Psoas muscle (tissue), 8 donors: ENCODE measurements around the gene ZNF804A. TPM values are rescaled to one million over a fixed set of nuclear protein-coding genes. Genes with fewer than 3 reads are reported as not detected.

ENCODE experiments used
- ATAC-seq, 4 donors: fragments of 200-7000 bp; cut with Tn5 transposase; one replicate each; pipeline ENCODE4 v1.9.1; 2020; ENCODE audit warnings: moderate library complexity in 3 of 4, mild to moderate bottlenecking in 2 of 4
- DNase-seq, 2 donors: peaks; one replicate each; pipeline ENCODE4 v3.0.0-alpha.2; 2020
- H3K27ac ChIP-seq: fragments of 200-600 bp; one replicate; pipeline ENCODE4 v1.8.0; 2022
- H3K27me3 ChIP-seq, 3 donors: fragments of 200-600 bp in 1 of 3; one replicate each; pipeline versions ENCODE4 v1.6.1 to v1.8.0; 2013 to 2022; ENCODE audit warnings: low read length in 2 of 3, mild to moderate bottlenecking in 2 of 3, moderate library complexity in 1 of 3; ENCODE audit not compliant: insufficient read depth in 3 of 3
- H3K36me3 ChIP-seq, 2 donors: fragments of 200-600 bp in 1 of 2; one replicate each; pipeline versions ENCODE4 v1.6.1 to v1.8.0; 2013 to 2022; ENCODE audit warnings: low read depth in 1 of 2, mild to moderate bottlenecking in 1 of 2, moderate library complexity in 1 of 2; ENCODE audit not compliant: insufficient read depth in 1 of 2
- H3K4me1 ChIP-seq: fragments of 200-600 bp; one replicate; pipeline ENCODE4 v1.8.0; 2022
- H3K4me3 ChIP-seq: fragments of 200-600 bp; one replicate; pipeline ENCODE4 v1.8.0; 2022; ENCODE audit warnings: mild to moderate bottlenecking
- H3K9me3 ChIP-seq: fragments of 200-600 bp; one replicate; pipeline ENCODE4 v1.8.0; 2022
- WGBS, 3 donors: extraction: QIAGEN DNeasy Blood & Tissue Kit; methylation state at CpG; one replicate each; pipeline versions ENCODE4 v1.1.6 to v1.1.7; 2013; 5-methylcytosine and 5-hydroxymethylcytosine counted together
- intact Hi-C, 2 donors: fragments of 100-400 bp; cut with DNase I; formaldehyde crosslinking; loops; one replicate each; pipeline versions ENCODE4 v1.11.0 to v1.14.2; 2022
- polyA plus RNA-seq, 3 donors: library from polyadenylated mRNA; stranded (reverse); fragments of 200-250 nt; gene quantifications; one replicate each; pipeline ENCODE4 v1.2.3, GENCODE V29; 2013
- total RNA-seq, 4 donors: library from RNA; stranded (reverse); fragmentation: NEBNext Ultra II Directional in 2 of 4; extraction: Animal tissue kit (Norgen Biotek cat#: 25700) in 2 of 4; gene quantifications; one replicate each; pipeline versions ENCODE4 v1.2.1 to v1.2.4, GENCODE V29; 2021 to 2023
- TF ChIP-seq, protein P1 (sequence below): fragments of 200-600 bp; IDR thresholded peaks from one replicate; pipeline ENCODE4 v1.8.0; 2022; ENCODE audit warnings: antibody characterized with exemption
- donor health status: healthy with polysubstance abuse.
- donor health status: DM: no; HTN: no; CAD: no; lungs with moderate emphysema.
- donor health status: Bipolar disorder and iron deficiency.
- donor health status: healthy.
- donor health status: DM: yes; HTN: yes; CAD: no.
- donor health status: DM: no; HTN: no; CAD: no.
- donor health status: DM: no; HTN: no; CAD: no.
- donor health status: DM: yes; HTN: yes; CAD: no.

The ZNF804A gene
- total and polyA plus RNA-seq, 7 donors, result not detected

GRCh38 chr2:184696644-184697043 is 98.3 kb downstream of the ZNF804A start:
- H3K36me3 ChIP-seq, result no peaks in the 10 kb centered on the region
- no peak overlapping the region for H3K27ac ChIP-seq
- 68 to 75% (median 73%) methylated on average over 1 of the region's 1 CpG for WGBS, 3 donors
- H3K4me1 ChIP-seq, result no peaks in the 10 kb centered on the region
- H3K9me3 ChIP-seq, result no peaks in the 10 kb centered on the region
- no peak overlapping the region for H3K4me3 ChIP-seq
- no peak for DNase-seq
- TF ChIP-seq, protein P1, sequence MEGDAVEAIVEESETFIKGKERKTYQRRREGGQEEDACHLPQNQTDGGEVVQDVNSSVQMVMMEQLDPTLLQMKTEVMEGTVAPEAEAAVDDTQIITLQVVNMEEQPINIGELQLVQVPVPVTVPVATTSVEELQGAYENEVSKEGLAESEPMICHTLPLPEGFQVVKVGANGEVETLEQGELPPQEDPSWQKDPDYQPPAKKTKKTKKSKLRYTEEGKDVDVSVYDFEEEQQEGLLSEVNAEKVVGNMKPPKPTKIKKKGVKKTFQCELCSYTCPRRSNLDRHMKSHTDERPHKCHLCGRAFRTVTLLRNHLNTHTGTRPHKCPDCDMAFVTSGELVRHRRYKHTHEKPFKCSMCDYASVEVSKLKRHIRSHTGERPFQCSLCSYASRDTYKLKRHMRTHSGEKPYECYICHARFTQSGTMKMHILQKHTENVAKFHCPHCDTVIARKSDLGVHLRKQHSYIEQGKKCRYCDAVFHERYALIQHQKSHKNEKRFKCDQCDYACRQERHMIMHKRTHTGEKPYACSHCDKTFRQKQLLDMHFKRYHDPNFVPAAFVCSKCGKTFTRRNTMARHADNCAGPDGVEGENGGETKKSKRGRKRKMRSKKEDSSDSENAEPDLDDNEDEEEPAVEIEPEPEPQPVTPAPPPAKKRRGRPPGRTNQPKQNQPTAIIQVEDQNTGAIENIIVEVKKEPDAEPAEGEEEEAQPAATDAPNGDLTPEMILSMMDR, result no peak
- ATAC-seq, result no peak
- no peaks in the 10 kb centered on the region for H3K27me3 ChIP-seq
- intact Hi-C loops, result no loop called here

DNA sequence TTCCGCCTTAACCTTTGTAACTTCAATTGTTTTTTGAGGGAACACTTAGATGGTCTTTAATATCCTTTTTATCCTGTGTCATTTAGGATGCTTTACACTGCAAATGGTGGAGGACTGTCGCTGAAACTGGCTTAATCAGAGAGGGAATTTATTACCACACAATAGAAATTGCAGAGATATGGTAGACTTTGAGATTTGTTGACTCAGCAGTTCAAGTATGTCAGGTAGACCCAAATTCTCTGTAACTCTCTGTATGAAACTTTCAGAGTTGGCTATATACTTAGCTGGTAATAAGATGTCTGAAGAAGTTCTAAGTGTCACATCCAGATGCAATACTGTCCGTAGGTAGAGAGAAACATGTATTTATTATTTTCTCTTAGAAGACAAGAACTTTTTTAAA is 100.1 kb downstream of the ZNF804A start:
- no peak for DNase-seq
- Histone ChIP-seq H3K27me3 (no peaks in the 10 kb centered on the region), H3K9me3 (no peaks in the 10 kb centered on the region), H3K4me1 (no peaks in the 10 kb centered on the region), H3K36me3 (no peaks in the 10 kb centered on the region), H3K4me3 (no peak overlapping the region), H3K27ac (no peak overlapping the region)
- intact Hi-C loops, result no loop called here
- 80 to 89% (median 84%) methylated on average over 3 of the region's 3 CpGs for WGBS, 3 donors
- ATAC-seq, result no peak
- TF ChIP-seq, protein P1, result no peak

DNA sequence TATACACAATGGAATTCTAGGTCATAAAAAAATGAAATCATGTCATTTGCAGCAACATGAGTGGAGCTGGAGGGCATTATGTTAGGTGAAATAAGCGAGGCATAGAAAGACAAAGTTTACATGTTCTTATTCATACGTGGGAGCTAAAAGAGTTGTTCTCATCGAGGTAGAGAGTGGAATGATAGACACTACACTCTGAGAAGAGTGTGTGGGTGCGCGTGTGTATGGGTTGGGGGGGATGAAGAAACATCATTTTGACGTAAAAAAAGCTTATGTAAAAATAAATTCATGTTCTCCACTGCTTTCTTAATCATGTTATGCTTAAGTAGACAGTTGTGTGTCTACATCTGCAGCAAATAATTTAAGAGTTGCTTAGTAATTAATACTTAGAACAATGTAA is 123.6 kb downstream of the ZNF804A start:
- 79 to 87% (median 83%) methylated on average over 6 of the region's 6 CpGs for WGBS, 3 donors
- intact Hi-C loops, result no loop called here
- Histone ChIP-seq H3K4me3 (no peak overlapping the region), H3K36me3 (no peaks in the 10 kb centered on the region), H3K27me3 (no peaks in the 10 kb centered on the region), H3K9me3 (no peaks in the 10 kb centered on the region), H3K4me1 (no peaks in the 10 kb centered on the region), H3K27ac (no peak overlapping the region)
- TF ChIP-seq, protein P1, result no peak
- DNase-seq (no peak), ATAC-seq (no peak)

DNA sequence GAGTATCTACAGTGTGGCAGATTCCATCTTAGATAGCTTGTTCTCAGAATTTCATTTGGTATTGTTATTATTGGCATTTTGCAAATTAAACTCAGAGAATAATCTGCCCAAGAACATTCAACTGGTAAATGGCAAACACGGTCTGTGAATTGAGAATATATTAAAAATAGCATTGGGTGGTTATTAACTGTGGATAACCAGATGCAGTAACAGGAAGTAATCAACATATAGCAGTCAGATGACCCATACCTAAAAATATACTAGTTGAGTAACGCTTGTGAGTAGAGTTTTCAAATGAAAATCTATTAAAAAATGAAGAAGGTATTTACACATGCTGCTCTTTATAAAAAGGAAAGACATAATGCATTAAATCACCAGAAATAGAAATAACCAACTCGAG is 129.5 kb downstream of the ZNF804A start:
- Histone ChIP-seq H3K36me3 (no peaks in the 10 kb centered on the region), H3K4me3 (no peak overlapping the region), H3K27ac (no peak overlapping the region), H3K27me3 (no peaks in the 10 kb centered on the region), H3K9me3 (no peaks in the 10 kb centered on the region), H3K4me1 (no peaks in the 10 kb centered on the region)
- no peak for DNase-seq
- WGBS, 3 donors, result 66 to 71% (median 69%) methylated on average over 3 of the region's 3 CpGs
- ATAC-seq, result no peak
- TF ChIP-seq, protein P1, result no peak
- intact Hi-C loops, result no loop called here

DNA sequence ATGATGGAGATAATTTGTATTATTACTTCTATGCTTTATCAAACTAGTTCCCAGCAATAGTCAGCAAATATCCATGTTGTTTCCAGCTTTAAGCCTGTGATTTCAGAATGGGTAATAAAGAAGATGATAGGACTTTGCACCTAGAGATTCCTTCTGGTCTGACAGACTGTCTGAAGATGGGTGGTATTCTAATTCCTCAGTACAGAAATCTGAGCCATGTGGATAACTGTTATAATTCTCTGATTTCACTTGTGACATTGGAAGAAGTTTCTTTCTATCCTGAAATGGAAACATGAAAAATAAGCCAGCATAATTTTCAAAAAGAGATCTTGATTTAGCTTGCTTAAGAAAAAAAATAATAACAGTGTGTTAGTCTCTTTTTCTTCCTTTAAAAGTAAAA is 130.1 kb downstream of the ZNF804A start:
- ATAC-seq (no peak), DNase-seq (no peak)
- no peaks in the 10 kb centered on the region for H3K27me3 ChIP-seq
- no peaks in the 10 kb centered on the region for H3K9me3 ChIP-seq
- H3K4me1 ChIP-seq, result no peaks in the 10 kb centered on the region
- TF ChIP-seq, protein P1, result no peak
- intact Hi-C loops, result no loop called here
- H3K36me3 ChIP-seq, result no peaks in the 10 kb centered on the region
- no peak overlapping the region for H3K27ac ChIP-seq
- H3K4me3 ChIP-seq, result no peak overlapping the region
